ENCODE data around the gene FAAP100.

FAAP100 gene

DNA sequence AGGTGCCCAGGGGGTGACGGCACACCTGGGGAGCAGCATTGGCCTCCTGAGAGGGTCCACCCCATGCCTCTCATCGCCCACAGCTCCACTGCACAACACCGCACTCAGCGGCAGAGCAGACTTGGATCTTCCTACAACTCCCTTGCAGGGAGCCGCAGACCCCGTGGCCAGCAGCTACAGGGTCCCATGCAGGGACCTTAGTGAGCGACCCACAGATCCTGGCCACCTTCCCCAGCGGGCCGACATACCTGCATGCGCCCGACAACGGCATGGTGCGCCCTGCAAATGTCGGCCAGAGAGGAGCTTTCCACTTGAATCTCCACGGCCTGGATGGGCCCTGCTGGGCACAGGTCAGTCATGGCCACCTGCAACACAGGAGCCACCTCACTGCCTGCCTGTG, 8.4 kb downstream of the FAAP100 start:
- no peak overlapping the region for H3K27ac ChIP-seq (replicated peaks)
- TF ChIP-seq, protein P1, sequence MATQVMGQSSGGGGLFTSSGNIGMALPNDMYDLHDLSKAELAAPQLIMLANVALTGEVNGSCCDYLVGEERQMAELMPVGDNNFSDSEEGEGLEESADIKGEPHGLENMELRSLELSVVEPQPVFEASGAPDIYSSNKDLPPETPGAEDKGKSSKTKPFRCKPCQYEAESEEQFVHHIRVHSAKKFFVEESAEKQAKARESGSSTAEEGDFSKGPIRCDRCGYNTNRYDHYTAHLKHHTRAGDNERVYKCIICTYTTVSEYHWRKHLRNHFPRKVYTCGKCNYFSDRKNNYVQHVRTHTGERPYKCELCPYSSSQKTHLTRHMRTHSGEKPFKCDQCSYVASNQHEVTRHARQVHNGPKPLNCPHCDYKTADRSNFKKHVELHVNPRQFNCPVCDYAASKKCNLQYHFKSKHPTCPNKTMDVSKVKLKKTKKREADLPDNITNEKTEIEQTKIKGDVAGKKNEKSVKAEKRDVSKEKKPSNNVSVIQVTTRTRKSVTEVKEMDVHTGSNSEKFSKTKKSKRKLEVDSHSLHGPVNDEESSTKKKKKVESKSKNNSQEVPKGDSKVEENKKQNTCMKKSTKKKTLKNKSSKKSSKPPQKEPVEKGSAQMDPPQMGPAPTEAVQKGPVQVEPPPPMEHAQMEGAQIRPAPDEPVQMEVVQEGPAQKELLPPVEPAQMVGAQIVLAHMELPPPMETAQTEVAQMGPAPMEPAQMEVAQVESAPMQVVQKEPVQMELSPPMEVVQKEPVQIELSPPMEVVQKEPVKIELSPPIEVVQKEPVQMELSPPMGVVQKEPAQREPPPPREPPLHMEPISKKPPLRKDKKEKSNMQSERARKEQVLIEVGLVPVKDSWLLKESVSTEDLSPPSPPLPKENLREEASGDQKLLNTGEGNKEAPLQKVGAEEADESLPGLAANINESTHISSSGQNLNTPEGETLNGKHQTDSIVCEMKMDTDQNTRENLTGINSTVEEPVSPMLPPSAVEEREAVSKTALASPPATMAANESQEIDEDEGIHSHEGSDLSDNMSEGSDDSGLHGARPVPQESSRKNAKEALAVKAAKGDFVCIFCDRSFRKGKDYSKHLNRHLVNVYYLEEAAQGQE (IDR thresholded peaks at IDR 0.05; ENCODE audit: insufficient replicate concordance, low read depth) = no peak
- no peak for TF ChIP-seq GABPA (IDR thresholded peaks at IDR 0.05; ENCODE audit: low read depth)
- no peak for TF ChIP-seq SPI1 (IDR thresholded peaks at IDR 0.05; ENCODE audit: borderline replicate concordance, low read depth)
- TF ChIP-seq, protein P2, sequence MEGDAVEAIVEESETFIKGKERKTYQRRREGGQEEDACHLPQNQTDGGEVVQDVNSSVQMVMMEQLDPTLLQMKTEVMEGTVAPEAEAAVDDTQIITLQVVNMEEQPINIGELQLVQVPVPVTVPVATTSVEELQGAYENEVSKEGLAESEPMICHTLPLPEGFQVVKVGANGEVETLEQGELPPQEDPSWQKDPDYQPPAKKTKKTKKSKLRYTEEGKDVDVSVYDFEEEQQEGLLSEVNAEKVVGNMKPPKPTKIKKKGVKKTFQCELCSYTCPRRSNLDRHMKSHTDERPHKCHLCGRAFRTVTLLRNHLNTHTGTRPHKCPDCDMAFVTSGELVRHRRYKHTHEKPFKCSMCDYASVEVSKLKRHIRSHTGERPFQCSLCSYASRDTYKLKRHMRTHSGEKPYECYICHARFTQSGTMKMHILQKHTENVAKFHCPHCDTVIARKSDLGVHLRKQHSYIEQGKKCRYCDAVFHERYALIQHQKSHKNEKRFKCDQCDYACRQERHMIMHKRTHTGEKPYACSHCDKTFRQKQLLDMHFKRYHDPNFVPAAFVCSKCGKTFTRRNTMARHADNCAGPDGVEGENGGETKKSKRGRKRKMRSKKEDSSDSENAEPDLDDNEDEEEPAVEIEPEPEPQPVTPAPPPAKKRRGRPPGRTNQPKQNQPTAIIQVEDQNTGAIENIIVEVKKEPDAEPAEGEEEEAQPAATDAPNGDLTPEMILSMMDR (IDR thresholded peaks at IDR 0.05; ENCODE audit: insufficient read depth, low read length) = no peak
- TF ChIP-seq POLR2AphosphoS5 (IDR thresholded peaks at IDR 0.05; ENCODE audit: low read depth) = no peak
- DNase-seq (ENCODE audit: low read depth in 1 of 2, low spot score in 1 of 2) = no peak
- H3K4me3 ChIP-seq (replicated peaks; ENCODE audit: insufficient read depth, low read length) = no peak overlapping the region
- H3K27me3 ChIP-seq (ENCODE audit: insufficient read depth, poor library complexity, severe bottlenecking) = no peaks in the 10 kb centered on the region

DNA sequence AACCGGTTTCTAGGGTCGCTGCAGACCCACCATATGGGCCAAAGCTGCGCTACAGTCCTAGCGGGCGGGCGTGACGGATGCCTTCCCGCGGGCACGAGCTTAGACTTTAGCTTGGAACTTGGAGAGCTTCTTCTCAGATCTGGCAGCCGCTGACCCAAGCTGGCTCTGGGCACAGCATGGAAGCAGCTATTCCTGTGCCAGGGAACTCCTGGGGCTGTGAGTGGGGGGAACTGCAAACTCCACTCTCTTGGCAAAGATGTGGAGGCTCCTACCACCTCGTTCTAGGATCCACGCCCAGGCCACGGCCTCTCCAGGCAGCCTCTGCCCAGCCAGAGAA, 8.8 kb downstream of the FAAP100 start:
- TF ChIP-seq, protein P2 (IDR thresholded peaks at IDR 0.05; ENCODE audit: insufficient read depth, low read length) = no peak
- TF ChIP-seq SPI1 (IDR thresholded peaks at IDR 0.05; ENCODE audit: borderline replicate concordance, low read depth) (no peak), GABPA (IDR thresholded peaks at IDR 0.05; ENCODE audit: low read depth) (no peak), POLR2AphosphoS5 (IDR thresholded peaks at IDR 0.05; ENCODE audit: low read depth) (no peak)
- TF ChIP-seq, protein P1 (IDR thresholded peaks at IDR 0.05; ENCODE audit: insufficient replicate concordance, low read depth) = no peak

DNA sequence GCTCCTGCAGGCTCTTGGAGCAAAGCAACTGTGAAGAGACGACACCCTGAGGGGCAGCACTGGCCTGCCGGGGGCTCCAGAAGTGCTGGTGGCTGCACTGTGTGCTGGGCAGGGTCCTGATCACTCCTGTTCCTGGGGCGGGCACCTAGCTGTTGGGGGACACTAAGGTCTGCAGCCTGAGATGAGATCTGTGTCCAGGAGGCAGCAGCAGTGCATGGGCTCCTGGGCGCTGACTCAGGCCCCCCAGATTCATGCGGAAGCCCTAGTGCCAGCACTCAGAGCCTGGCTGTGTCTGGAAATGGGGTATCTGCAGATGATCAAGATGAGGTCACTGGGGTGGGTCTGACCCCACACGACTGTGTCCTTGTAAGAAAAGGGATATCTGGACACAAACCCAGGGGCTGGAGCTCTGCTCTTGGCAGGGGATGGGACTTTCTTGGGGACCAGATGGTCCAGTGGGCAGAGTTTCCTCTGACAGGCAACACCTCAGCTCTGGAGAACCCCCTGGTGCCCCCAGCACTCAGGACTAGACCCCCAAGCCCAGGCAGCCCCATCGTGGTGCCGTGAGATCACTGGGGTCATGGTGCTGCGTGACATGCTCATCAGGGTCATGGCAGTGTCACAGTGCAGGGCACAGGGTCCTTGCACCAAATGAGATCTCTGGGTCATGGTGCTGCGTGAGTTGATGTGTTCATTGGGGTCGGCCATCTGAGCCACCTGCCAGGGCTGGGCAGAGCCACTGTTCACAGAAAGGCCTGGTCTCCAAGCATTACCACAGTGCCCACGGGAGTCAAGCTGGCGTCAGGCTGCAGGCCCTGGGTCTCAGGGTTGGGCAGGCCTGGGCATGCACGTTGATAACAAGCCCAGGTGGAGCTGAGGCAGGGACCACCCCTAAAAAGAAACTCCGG, 9.5 kb downstream of the FAAP100 start:
- no peak overlapping the region for H3K27ac ChIP-seq (replicated peaks)
- DNase-seq (ENCODE audit: low read depth in 1 of 2, low spot score in 1 of 2) = no peak
- H3K4me3 ChIP-seq (replicated peaks; ENCODE audit: insufficient read depth, low read length) = no peak overlapping the region
- H3K27me3 ChIP-seq (ENCODE audit: insufficient read depth, poor library complexity, severe bottlenecking) = no peaks in the 10 kb centered on the region
- TF ChIP-seq, protein P1 (IDR thresholded peaks at IDR 0.05; ENCODE audit: insufficient replicate concordance, low read depth) = no peak
- no peak for TF ChIP-seq POLR2AphosphoS5 (IDR thresholded peaks at IDR 0.05; ENCODE audit: low read depth)
- TF ChIP-seq, protein P2 (IDR thresholded peaks at IDR 0.05; ENCODE audit: insufficient read depth, low read length) = no peak
- TF ChIP-seq GABPA (IDR thresholded peaks at IDR 0.05; ENCODE audit: low read depth) = no peak
- no peak for TF ChIP-seq SPI1 (IDR thresholded peaks at IDR 0.05; ENCODE audit: borderline replicate concordance, low read depth)

More for the DNA sequence above, 8.8 kb downstream of the FAAP100 start:
- no peak overlapping the region for H3K27ac ChIP-seq (replicated peaks)
- H3K27me3 ChIP-seq (ENCODE audit: insufficient read depth, poor library complexity, severe bottlenecking) = no peaks in the 10 kb centered on the region
- no peak overlapping the region for H3K4me3 ChIP-seq (replicated peaks; ENCODE audit: insufficient read depth, low read length)
- no peak for DNase-seq (ENCODE audit: low read depth in 1 of 2, low spot score in 1 of 2)

Measured in HL-60 (cell line).